H1 (cell line): ENCODE data around the gene CD38. TPM values are rescaled to one million over a fixed set of nuclear protein-coding genes. Genes with fewer than 3 reads are reported as not detected.

Experiments used
- CTCF ChIA-PET: fragments of 300-600 bp; sonication (Branson Sonifier 250); formaldehyde crosslinking; loops from one replicate; lab custom pipeline; 2021; ENCODE audit not compliant: partially characterized antibody; lab: Charles Lee
- POLR2A ChIA-PET: fragments of 300-600 bp; sonication (Branson Sonifier 250); formaldehyde crosslinking; loops from one replicate; lab custom pipeline; 2021; ENCODE audit warnings: inconsistent platforms; ENCODE audit not compliant: partially characterized antibody; lab: Charles Lee
- DNase-seq, 2 experiments: peaks; one replicate each; pipeline versions ENCODE4 v3.0.0 to v3.0.0-alpha.2; 2010 to 2022; ENCODE audit warnings: low spot score in 2 of 2, low read depth in 1 of 2, mixed read lengths in 1 of 2
- FAIRE-seq: peaks from 2 replicates; lab custom pipeline; 2011; peaks lifted over from hg19 to GRCh38; lab: Jason Lieb, UNC
- H2AFZ ChIP-seq: 2 replicates; pipeline ENCODE4 v1.8.1; 2012; ENCODE audit warnings: low read length, inconsistent platforms
- H2AK5ac ChIP-seq: 2 replicates; pipeline ENCODE4 v1.6.1; 2013; ENCODE audit warnings: low read depth, low read length
- H2BK120ac ChIP-seq: replicated peaks from 2 replicates; pipeline ENCODE3; 2013; ENCODE audit warnings: low read depth, low read length, inconsistent platforms
- H2BK12ac ChIP-seq: 2 replicates; pipeline ENCODE4 v1.6.1; 2013; ENCODE audit warnings: low read depth, low read length
- H2BK15ac ChIP-seq: 2 replicates; pipeline ENCODE4 v1.6.1; 2013; ENCODE audit warnings: low read length
- H2BK20ac ChIP-seq: 2 replicates; pipeline ENCODE4 v1.6.1; 2013; ENCODE audit warnings: low read length
- H2BK5ac ChIP-seq: 2 replicates; pipeline ENCODE4 v1.6.1; 2013; ENCODE audit warnings: low read depth, low read length
- H3K14ac ChIP-seq: 2 replicates; pipeline ENCODE4 v1.6.1; 2013; ENCODE audit warnings: inconsistent platforms; ENCODE audit not compliant: insufficient read length
- H3K18ac ChIP-seq: 2 replicates; pipeline ENCODE4 v1.6.1; 2013; ENCODE audit warnings: low read length; ENCODE audit errors: extremely low read depth
- H3K23ac ChIP-seq: 2 replicates; pipeline ENCODE4 v1.6.1; 2013; ENCODE audit warnings: inconsistent platforms; ENCODE audit not compliant: insufficient read length
- H3K23me2 ChIP-seq: 2 replicates; pipeline ENCODE4 v1.6.1; 2013; ENCODE audit warnings: low read depth, low read length
- H3K27ac ChIP-seq: 2 replicates; pipeline ENCODE4 v1.6.1; 2011; ENCODE audit warnings: low read depth, low read length, inconsistent platforms
- H3K27me3 ChIP-seq, 4 experiments: replicated peaks in 1 of 4; 1 replicate in 1 of 4; 2 replicates in 3 of 4; pipeline versions ENCODE4 v1.6.1 to v1.8.1; 2011 to 2013; ENCODE audit warnings: low read length in 3 of 4, mild to moderate bottlenecking in 3 of 4, inconsistent platforms in 2 of 4, mixed read lengths in 2 of 4, moderate library complexity in 1 of 4; ENCODE audit not compliant: control insufficient read depth in 3 of 4, insufficient read depth in 3 of 4; ENCODE audit errors: extremely low read depth in 1 of 4
- H3K36me3 ChIP-seq, 4 experiments: 2 replicates each; pipeline versions ENCODE4 v1.6.1 to v1.8.1; 2011 to 2013; ENCODE audit warnings: mild to moderate bottlenecking in 4 of 4, low read length in 3 of 4, moderate library complexity in 2 of 4, control low read depth in 1 of 4, inconsistent platforms in 1 of 4; ENCODE audit not compliant: insufficient read depth in 4 of 4, control insufficient read depth in 2 of 4
- H3K4ac ChIP-seq: replicated peaks from 2 replicates; pipeline ENCODE3; 2013; ENCODE audit warnings: low read length, low read depth, mixed read lengths, inconsistent platforms; ENCODE audit not compliant: insufficient read length
- H3K4me1 ChIP-seq, 4 experiments: replicated peaks in 1 of 4; 1 replicate in 1 of 4; 2 replicates in 3 of 4; pipeline versions ENCODE4 v1.6.1 to v1.8.1; 2011 to 2013; ENCODE audit warnings: low read length in 3 of 4, inconsistent platforms in 2 of 4, mixed read lengths in 1 of 4; ENCODE audit not compliant: insufficient read depth in 4 of 4, control insufficient read depth in 3 of 4
- H3K4me2 ChIP-seq, 2 experiments: 2 replicates each; pipeline versions ENCODE4 v1.6.1 to v1.8.1; 2011 to 2013; ENCODE audit warnings: low read depth in 2 of 2, low read length in 2 of 2, control low read depth in 1 of 2, inconsistent platforms in 1 of 2, mild to moderate bottlenecking in 1 of 2; ENCODE audit not compliant: insufficient read depth in 1 of 2
- H3K4me3 ChIP-seq, 4 experiments: fragments of 200-600, 300-600 bp in 1 of 4; sonication (generic), shearing (Covaris generic), sonication (Bioruptor Twin) in 1 of 4; 2 replicates each; pipeline versions ENCODE4 v1.5.1 to v1.8.1; 2011 to 2016; ENCODE audit warnings: low read length in 4 of 4, low read depth in 3 of 4, control low read depth in 2 of 4, inconsistent platforms in 2 of 4, mild to moderate bottlenecking in 2 of 4, mixed read lengths in 1 of 4, moderate library complexity in 1 of 4; ENCODE audit not compliant: insufficient read depth in 2 of 4; ENCODE audit errors: extremely low read depth in 1 of 4
- H3K56ac ChIP-seq: replicated peaks from 2 replicates; pipeline ENCODE3; 2013; ENCODE audit warnings: low read depth, mild to moderate bottlenecking, mixed read lengths, low read length, inconsistent platforms; ENCODE audit not compliant: insufficient read length
- H3K79me1 ChIP-seq: 2 replicates; pipeline ENCODE4 v1.6.1; 2013; ENCODE audit warnings: low read depth, low read length, control low read depth
- H3K79me2 ChIP-seq, 2 experiments: 2 replicates each; pipeline versions ENCODE4 v1.6.1 to v1.8.1; 2012 to 2013; ENCODE audit warnings: low read length in 2 of 2, mild to moderate bottlenecking in 2 of 2, inconsistent platforms in 1 of 2; ENCODE audit not compliant: insufficient read depth in 2 of 2, control insufficient read depth in 1 of 2
- H3K9ac ChIP-seq, 4 experiments: replicated peaks in 1 of 4; 1 replicate in 1 of 4; 2 replicates in 3 of 4; pipeline versions ENCODE4 v1.6.1 to v1.8.1; 2011 to 2013; ENCODE audit warnings: low read depth in 3 of 4, low read length in 3 of 4, control low read depth in 2 of 4, mild to moderate bottlenecking in 2 of 4, moderate library complexity in 2 of 4, inconsistent platforms in 1 of 4; ENCODE audit errors: extremely low read depth in 1 of 4
- H3K9me3 ChIP-seq, 2 experiments: 2 replicates each; pipeline versions ENCODE4 v1.6.1 to v1.8.1; 2012 to 2013; ENCODE audit warnings: mild to moderate bottlenecking in 2 of 2, moderate library complexity in 2 of 2, control low read depth in 1 of 2, inconsistent platforms in 1 of 2, low read depth in 1 of 2, low read length in 1 of 2, mixed read lengths in 1 of 2; ENCODE audit not compliant: insufficient read depth in 2 of 2
- H4K20me1 ChIP-seq, 2 experiments: replicated peaks in 1 of 2; 2 replicates each; pipeline versions ENCODE3 to v1.8.1; 2011 to 2013; ENCODE audit warnings: inconsistent platforms in 2 of 2, low read length in 2 of 2, mild to moderate bottlenecking in 1 of 2; ENCODE audit not compliant: insufficient read depth in 2 of 2, control insufficient read depth in 1 of 2
- H4K5ac ChIP-seq: 2 replicates; pipeline ENCODE4 v1.6.1; 2013; ENCODE audit warnings: low read length, low read depth, mixed read lengths, inconsistent platforms; ENCODE audit not compliant: insufficient read length
- H4K8ac ChIP-seq: 2 replicates; pipeline ENCODE4 v1.8.0; 2013; ENCODE audit warnings: mild to moderate bottlenecking, moderate library complexity, low read length, inconsistent platforms; ENCODE audit not compliant: insufficient read depth; ENCODE audit errors: extremely low read depth
- H4K91ac ChIP-seq: replicated peaks from 2 replicates; pipeline ENCODE3; 2013; ENCODE audit warnings: low read length, mixed read lengths, inconsistent platforms; ENCODE audit not compliant: insufficient read length
- ATF2 ChIP-seq: IDR thresholded peaks from 2 replicates; pipeline ENCODE4 v1.6.1; 2012; ENCODE audit warnings: low read length, inconsistent platforms
- CTCF ChIP-seq, 3 experiments: IDR thresholded peaks; 1 replicate in 2 of 3; 2 replicates in 1 of 3; pipeline versions ENCODE4 v1.5.1 to v1.6.1; 2011; ENCODE audit warnings: low read length in 3 of 3, mild to moderate bottlenecking in 3 of 3, inconsistent platforms in 2 of 3, low read depth in 1 of 3, moderate library complexity in 1 of 3; ENCODE audit not compliant: insufficient read depth in 1 of 3; ENCODE audit errors: control extremely low read depth in 1 of 3
- EGR1 ChIP-seq: IDR thresholded peaks from 2 replicates; pipeline ENCODE4 v1.6.1; 2011; ENCODE audit warnings: low read depth, low read length, borderline replicate concordance
- EZH2 ChIP-seq: fragments of 200-600 bp; sonication (generic); IDR thresholded peaks from 2 replicates; pipeline ENCODE4 v1.7.1; 2012; ENCODE audit warnings: low read depth, mild to moderate bottlenecking, moderate library complexity, low read length, inconsistent platforms; ENCODE audit not compliant: severe bottlenecking
- RAD21 ChIP-seq, 2 experiments: IDR thresholded peaks in 1 of 2; conservative IDR thresholded peaks in 1 of 2; 2 replicates each; pipeline ENCODE4 v1.6.1; 2011; ENCODE audit warnings: low read depth in 2 of 2, low read length in 2 of 2, improper control_type of control experiment in 1 of 2, inconsistent platforms in 1 of 2, mild to moderate bottlenecking in 1 of 2, moderate library complexity in 1 of 2
- SAP30 ChIP-seq: fragments of 300-600 bp; sonication (generic); IDR thresholded peaks from 2 replicates; pipeline ENCODE4 v1.7.1; 2012; ENCODE audit warnings: low read length, moderate library complexity, mild to moderate bottlenecking, inconsistent platforms; ENCODE audit not compliant: insufficient read depth, insufficient replicate concordance
- SP1 ChIP-seq: IDR thresholded peaks from 2 replicates; pipeline ENCODE4 v1.6.1; 2011; ENCODE audit warnings: low read depth, low read length
- TAF1 ChIP-seq: IDR thresholded peaks from 2 replicates; pipeline ENCODE4 v1.6.1; 2011; ENCODE audit warnings: mild to moderate bottlenecking, low read depth, low read length
- TBP ChIP-seq: IDR thresholded peaks from 2 replicates; pipeline ENCODE4 v1.6.1; 2011; ENCODE audit warnings: low read depth, low read length, improper control_type of control experiment
- WGBS, 2 experiments: shearing (Covaris generic) in 1 of 2; methylation state at CpG; one replicate each; pipeline versions ENCODE4 v1.1.6 to v1.1.7; 2013 to 2015; ENCODE audit warnings: low lambda C conversion rate in 2 of 2, mixed read lengths in 2 of 2, inconsistent platforms in 1 of 2, low coverage in 1 of 2, missing lambda C conversion rate in 1 of 2; ENCODE audit not compliant: insufficient replicate concordance in 2 of 2, insufficient coverage in 1 of 2, insufficient read length in 1 of 2; ENCODE audit errors: extremely low coverage in 1 of 2, missing lambda C conversion rate in 1 of 2; 5-methylcytosine and 5-hydroxymethylcytosine counted together
- polyA plus RNA-seq, 7 experiments: library from polyadenylated mRNA; depleted of rRNA in 3 of 7; stranded (reverse) in 5 of 7; unstranded in 2 of 7; fragments of >200 nt in 5 of 7; fragments of 200-250 nt in 2 of 7; gene quantifications; 1 replicate in 5 of 7; 2 replicates in 1 of 7; 4 replicates in 1 of 7; pipeline versions ENCODE4 v1.2.1 to v1.2.3, GENCODE V29; 2011 to 2013; ENCODE audit warnings: missing spikeins in 2 of 7, mixed read lengths in 2 of 7
- total RNA-seq: library from RNA; stranded (reverse); fragmentation: NEBNext Ultra II Directional; extraction: Animal tissue kit (Norgen Biotek cat#: 25700); gene quantifications from 2 replicates; pipeline ENCODE4 v1.2.1, GENCODE V29; 2021

CD38 gene
- total and polyA plus RNA-seq, 2 of the 8 experiments (the other 6 are each of a cell fraction or from before 2014, with no cell fraction given), result 0.14 to 0.24 TPM

GRCh38 chr4:15749001-15749400, 29.1 kb upstream of the CD38 start:
- Histone ChIP-seq H2BK120ac (no peak overlapping the region), H3K4me2 (no peak overlapping the region), H3K4ac (no peak overlapping the region), H3K4me3 (no peak overlapping the region), H2AFZ (no peak overlapping the region), H3K27me3 (peaks cover 0 to 1% (median 0%) of the 10 kb centered on the region in 4 experiments; a peak in 1 of 7 replicates), H2BK12ac (no peak overlapping the region), H3K36me3 (no peaks in the 10 kb centered on the region), H3K9ac (no peak overlapping the region), H3K79me2 (no peaks in the 10 kb centered on the region), H2AK5ac (no peak overlapping the region), H3K23ac (no peak overlapping the region), H3K79me1 (no peaks in the 10 kb centered on the region), H3K56ac (no peak overlapping the region), H2BK5ac (no peak overlapping the region), H4K8ac (no peak overlapping the region), H4K20me1 (no peaks in the 10 kb centered on the region), H4K5ac (no peak overlapping the region), H4K91ac (no peak overlapping the region), H2BK15ac (no peak overlapping the region; the same call in 1 of the 2 replicates), H2BK20ac (no peak overlapping the region), H3K4me1 (no peaks in the 10 kb centered on the region), H3K27ac (no peak overlapping the region), H3K23me2 (no peaks in the 10 kb centered on the region), H3K18ac (no peak overlapping the region), H3K14ac (no peak overlapping the region), H3K9me3 (no peaks in the 10 kb centered on the region)
- FAIRE-seq, result peak; percentile 76
- WGBS, 2 experiments, result 82% methylated on average over 6 of the region's 6 CpGs; no CpG with 5 or more reads in 1 of the 2 experiments
- POLR2A ChIA-PET, result no interaction called here
- DNase-seq, result no peak
- CTCF ChIA-PET, result interaction anchor here (0.7 to 3.6 kb wide), 11 partner anchors 9 to 134 kb away, joined by 3 to 21 read pairs (median 5); no protein-coding TSS in a partner anchor
- peak; percentile 18 to 46 (median 31); a peak in 3 of 4 replicates for TF ChIP-seq CTCF (IDR thresholded peaks at IDR 0.05; ENCODE audit: control extremely low read depth in 1 of 3, insufficient read depth in 1 of 3, low read depth in 1 of 3, low read length in 3 of 3)
- no peak for TF ChIP-seq ATF2
- no peak for TF ChIP-seq TAF1
- peak; percentile 27 to 49; a peak in 3 of 4 replicates for TF ChIP-seq RAD21 (IDR thresholded peaks at IDR 0.05 in 1 of 2, conservative IDR thresholded peaks at IDR 0.05 in 1 of 2; ENCODE audit: low read depth in 2 of 2, low read length in 2 of 2)
- TF ChIP-seq SP1, result no peak
- no peak for TF ChIP-seq EGR1
- no peak for TF ChIP-seq SAP30
- TF ChIP-seq TBP, result no peak
- no peak for TF ChIP-seq EZH2
